ENCODE results near the gene EEFSEC.

DNA sequence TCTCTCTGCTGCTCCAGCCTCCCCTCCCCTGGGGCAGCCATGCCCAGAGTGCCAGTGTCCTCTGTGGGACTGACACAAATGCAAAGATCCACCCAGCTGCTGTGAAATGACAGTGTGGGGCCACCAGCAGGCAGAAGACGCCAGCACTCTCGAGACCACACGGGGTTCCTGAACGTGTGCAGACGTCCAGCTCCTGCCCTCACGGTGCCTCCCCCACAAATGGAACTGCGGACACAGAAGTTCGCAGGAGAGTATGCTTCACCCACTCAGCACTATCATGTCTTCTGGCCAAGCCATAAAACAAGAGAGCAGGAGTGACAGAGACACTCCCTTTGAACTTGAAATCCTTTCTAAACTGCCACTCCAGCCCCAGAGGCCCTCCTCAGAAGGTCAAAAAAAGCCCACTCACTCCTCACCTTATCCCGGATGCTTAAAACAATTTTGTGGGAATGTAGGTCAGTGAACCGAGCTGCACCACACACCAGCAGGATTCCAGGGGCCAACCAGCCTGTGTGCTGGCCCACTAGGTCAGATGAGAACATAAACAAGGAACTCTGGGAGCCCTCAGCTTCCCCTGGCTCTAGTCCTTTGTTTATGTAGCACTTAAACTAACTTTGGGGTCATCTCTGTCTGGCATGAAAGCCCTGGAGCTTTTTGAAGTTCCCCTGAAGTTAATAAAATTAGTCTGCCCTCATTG is 200.9 kb downstream of the EEFSEC start:
- TF ChIP-seq CTCF (conservative IDR thresholded peaks at IDR 0.05; ENCODE audit: low read length) (no peak), EZH2phosphoT487 (IDR thresholded peaks at IDR 0.05; ENCODE audit: borderline replicate concordance, low read depth, low read length) (no peak)

Data from OCI-LY7 (cell line).